Fibroblast of skin of right quadriceps (primary cell): Measurements from ENCODE around the gene RSPH10B2.
"Not testable (repeated sequence)": the region's sequence is repeated elsewhere in the genome, so short reads cannot be mapped to it uniquely, and the experiment has no call there.

ENCODE experiments used
- DNase-seq: peaks from one replicate; pipeline ENCODE4 v3.0.0-alpha.2; 2013

The RSPH10B2 gene

DNA sequence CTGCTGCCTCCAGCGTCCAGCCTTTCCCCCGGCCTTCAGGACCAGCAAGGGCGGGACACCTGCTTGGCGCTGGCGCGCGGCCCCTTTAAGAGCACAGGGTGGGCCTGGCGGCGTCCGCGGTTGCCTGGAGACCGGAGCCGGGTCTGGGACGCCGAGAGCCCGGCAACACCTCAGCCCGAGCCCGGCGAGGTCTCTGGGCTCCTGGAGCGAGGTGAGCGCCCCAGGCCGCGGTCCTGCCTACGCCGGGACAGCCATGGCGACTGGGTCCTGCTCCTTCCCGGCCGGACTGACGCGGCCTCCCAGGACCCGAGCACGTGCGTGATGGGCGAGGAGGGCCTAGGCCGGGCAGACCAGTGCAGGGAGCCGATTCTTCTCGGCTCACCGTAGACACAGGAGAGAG is at the start of gene RSPH10B2:
TSS of gene RSPH10B2 (plus strand) at position 140 of the 400 bp plus-strand sequence. CDS start 3,575 bp downstream, outside the sequence.
- not testable (repeated sequence) for DNase-seq

DNA sequence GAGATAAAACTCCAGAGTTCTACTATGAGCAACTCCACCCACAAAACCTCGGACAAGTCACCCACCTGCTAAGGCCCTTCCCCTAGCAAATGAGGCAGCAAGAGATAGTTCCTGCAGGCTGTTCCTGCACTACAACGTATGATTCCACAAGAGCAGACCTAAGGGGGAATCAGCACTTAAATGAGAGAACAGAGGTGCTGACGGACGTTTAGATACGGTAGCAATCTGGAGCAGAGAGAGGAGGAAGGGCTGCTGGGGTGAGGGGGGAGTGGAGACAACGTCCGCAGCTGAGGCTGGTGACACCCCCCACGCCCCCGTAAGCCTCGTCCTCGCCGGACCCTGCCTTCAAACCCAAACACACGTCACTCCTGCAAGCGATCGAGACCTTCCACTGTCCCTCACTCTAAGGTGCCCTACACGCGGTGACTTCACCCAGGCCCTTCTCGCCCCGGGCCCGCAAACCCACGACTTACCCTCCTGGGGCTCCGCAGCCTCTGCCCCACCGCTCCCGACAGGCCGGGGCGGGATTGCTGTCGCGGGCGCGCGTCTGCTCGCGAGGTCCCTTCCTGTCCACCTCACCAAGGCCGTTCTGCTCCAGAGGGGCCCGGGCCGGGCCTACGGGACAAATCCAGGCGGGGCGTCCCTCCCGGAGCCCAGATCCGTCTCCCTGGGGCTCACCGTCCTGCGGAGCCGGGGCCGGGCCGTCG is 47.8 kb upstream of the RSPH10B2 start:
- DNase-seq: peak; percentile 13

DNA sequence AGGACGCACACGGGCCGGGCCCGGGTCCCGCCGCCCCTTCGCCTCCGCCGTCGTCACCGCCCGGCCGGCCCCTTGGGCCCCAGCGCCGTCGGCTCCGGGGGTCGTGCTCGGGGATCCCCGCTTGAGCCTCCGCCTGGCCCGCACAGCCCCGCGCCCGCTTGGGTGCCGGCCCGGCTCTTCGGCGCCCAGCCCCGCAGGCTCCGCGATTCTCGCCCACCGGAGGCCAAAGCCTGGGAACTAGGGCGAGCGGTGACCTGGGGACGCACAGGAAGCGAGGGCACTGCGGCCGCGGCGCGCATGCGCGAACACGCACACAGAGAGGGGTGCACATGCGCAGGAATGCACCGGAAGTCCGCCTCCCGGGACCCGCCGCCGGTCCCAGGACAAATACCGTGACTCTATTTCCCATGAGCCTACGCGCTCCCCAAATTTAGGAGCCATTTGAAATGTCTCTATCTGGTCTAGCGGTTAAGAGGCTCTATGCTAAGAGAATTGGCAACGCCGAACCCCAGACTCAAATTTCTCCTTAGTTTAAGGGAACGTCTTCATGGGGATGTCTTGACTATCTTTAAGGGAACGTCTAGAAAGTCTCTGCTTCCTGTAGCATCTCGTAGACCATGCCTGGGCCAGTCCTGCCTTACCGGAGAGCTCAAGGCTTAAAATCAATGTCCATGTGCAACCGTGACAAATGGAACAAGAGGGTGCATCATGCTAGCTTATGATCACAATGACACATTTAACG is 47.1 kb upstream of the RSPH10B2 start, which contains the start of gene ZNF12:
TSS of gene ZNF12 (minus strand) at position 282 of the 742 bp plus-strand sequence. CDS start 1,774 bp downstream, outside the sequence.
- peak; percentile 93 for DNase-seq

DNA sequence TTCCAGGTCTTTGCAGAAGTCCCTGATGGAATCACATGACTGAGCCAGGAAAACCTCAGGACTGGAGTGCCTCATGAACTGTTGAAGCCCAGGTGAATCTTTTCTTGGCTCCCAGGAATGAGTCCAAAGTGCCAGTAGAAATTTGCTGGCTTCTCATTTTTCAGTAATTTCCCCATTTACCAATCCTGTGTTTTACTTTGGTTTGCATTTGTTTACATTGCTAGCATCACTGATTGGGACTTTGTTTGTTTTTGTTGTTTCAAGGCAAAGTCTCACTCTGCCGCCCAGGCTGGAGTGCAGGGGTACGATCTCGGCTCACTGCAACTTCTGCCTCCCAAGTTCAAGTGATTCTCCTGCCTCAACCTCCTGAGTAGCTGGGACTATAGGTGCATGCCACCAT is 45.6 kb upstream of the RSPH10B2 start:
- no peak for DNase-seq

DNA sequence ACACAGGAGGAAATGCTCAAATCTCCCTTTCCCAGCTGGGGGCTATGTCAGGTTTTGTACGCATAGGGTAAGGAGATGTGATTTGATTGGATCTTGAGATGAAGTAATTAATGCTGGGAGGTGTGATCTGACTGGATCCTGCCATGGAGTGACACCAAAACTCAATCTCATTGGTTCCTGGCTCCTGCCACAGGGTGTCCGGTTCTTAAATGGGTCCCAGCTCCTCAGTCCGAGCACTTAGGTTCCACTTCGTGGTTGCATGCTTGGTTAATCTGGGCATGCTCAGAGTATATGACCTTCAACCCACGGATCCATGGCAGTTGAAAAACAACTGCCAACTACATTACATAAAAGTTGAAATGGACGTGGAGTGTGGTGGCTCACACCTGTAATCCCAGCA is 44.1 kb upstream of the RSPH10B2 start:
- no peak for DNase-seq

DNA sequence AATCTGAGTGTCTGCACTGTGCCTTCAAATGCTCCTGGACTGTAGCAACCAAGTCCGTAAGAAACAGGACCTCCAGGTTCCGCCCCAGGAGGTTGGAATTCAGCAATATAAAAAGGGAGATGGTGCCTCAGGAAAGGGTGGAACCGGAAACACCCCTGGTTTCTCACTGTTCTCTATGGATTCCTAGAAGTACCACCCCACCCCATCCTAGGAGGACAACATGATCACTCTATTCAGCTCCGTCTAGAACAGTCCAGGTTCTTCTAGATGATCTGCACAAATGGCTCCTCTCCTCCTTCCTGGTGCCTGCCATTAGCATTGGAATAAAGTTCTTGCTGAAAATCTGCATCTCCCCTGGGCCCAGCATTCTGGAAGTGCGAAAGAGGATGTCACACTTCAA is 39.5 kb upstream of the RSPH10B2 start:
- DNase-seq: no peak

DNA sequence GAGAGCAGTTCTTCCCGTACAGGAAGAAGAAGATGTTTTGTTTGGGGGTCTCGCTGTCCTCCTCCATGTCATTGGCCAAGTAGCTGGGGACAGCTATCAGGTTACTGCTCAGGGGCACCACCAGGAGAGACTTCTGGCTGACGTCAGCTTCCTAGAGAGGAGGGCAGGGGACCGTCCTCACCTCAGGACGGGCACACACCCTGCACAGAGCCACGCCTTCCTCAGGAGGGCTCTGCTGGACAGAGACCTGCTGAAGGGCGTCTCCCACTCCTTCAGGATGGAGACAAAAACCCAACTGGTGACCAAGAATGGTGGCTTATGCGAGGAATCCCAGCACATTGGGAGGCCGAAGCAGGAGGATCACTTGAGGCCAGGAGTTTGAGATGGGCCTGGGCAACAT is 38.0 kb upstream of the RSPH10B2 start:
- DNase-seq: not testable (repeated sequence)

DNA sequence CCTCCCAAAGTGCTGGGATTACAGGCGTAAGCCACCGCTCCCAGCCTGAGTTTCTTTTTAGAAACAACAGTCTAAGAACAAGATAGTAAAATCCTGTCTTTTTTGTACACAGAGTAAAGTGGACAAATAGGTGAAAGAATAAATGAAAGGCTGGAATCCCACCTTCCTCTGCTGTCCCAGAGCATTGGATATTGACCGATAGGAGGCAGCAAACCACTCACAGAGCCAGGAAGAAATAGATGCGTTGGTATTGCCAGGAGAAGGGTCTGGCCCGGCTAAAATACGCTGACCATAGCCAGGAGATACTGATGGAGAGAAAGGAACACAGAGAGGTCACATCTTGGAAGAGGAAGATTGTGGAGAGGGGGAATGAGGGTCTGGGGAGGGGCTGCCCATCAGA is 35.8 kb upstream of the RSPH10B2 start:
- DNase-seq: no peak

DNA sequence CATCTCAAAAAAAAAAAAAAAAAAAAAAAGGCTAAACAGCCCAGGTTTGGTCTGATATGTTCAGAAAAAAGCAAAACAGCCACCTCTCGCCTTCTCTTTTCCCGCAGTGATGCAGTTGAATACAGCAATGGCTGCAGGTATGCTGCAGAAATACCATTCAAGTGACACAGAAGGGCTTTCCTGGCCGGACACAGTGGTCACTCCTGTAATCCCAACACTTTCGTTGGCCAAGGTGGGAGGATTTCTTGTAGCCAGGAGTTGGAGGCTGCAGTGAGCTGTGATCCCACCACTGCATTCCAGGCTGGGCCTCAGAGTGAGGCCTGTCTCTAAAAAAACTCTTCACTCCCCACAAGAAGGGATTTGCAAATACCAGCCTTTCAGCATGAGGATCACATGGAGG is 29.6 kb upstream of the RSPH10B2 start:
- not testable (repeated sequence) for DNase-seq

DNA sequence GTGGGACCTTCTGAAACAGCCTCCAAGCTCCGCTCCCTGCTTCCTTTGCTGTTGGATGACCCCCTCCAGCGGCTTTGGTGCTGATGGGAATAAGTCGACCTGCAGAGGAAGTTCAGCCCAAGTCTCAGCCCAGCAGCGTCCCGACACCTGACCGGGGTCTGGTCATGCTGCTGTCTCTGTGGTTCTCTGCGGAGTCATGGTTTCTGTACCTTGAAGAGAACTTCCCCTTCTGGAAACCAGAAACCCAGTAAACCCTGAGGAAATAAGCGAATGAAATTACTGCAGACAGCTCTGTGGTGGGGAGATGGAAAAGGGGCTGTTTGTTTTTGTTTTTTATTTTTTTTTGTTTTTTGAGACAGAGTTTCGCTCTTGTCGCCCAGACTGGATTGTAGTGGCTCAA is 28.9 kb upstream of the RSPH10B2 start:
- DNase-seq: no peak

DNA sequence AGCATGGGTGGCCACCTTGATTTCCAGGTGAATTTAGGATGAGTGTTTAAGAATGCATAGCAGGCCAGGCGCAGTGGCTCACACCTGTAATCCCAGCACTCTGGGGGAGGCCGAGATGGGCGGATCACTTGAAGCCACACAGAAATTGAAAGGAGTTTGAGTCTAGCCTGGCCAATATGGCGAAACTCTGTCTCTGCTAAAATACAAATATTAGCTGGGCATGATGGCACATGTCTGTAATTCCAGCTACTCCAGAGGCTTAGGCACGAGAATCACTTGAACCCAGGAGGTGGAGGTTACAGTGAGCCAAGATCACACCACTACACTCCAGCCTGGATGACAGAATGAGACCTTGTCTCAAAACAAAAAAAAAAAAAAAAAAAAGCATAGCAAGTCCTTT is 27.6 kb upstream of the RSPH10B2 start:
- not testable (repeated sequence) for DNase-seq

DNA sequence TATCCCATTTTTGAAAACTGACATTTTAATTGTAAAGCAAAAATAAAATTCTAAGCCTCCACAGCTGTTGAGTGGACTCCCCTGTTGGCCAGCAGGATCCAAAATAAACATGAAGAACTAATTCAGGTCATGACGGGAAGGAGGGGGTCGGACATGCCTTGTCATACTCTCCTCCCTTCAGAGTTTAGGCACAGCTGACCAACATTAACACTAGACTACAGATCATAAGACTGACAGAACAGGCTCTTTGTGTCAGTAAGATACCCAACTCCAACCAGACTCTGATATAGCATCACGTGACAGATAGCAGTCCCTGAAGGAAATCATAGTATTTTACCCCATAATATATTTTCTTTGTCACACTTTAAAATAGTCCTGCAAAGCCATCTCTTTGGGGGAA is 26.2 kb upstream of the RSPH10B2 start:
- DNase-seq: no peak

DNA sequence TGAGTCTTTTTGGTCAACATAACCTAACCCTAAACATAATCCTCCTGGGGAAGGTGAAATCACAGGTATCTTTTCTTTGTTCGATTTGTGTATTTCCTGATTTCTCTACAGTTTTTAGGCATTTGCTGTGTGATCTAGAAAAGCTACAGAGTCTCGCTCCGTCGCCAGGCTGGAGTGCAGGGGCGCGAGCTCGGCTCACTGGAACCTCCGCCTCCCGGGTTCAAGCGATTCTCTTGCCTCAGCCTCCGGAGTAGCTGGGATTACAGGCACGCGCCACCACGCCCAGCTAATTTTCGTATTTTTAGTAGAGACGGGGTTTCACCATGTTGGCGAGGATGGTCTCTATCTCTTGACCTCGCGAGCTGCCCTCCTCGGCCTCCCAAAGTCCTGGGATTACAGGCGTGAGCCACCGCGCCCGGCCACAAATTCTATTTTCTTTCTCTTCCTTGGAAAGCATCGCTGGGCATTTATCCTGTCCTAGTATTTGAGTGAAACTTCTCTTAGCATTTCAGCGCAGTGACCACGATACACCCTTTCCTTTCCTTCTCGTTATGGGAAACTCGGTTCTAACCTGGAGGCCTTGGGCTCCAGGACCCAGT is 24.9 kb upstream of the RSPH10B2 start:
- not testable (repeated sequence) for DNase-seq

DNA sequence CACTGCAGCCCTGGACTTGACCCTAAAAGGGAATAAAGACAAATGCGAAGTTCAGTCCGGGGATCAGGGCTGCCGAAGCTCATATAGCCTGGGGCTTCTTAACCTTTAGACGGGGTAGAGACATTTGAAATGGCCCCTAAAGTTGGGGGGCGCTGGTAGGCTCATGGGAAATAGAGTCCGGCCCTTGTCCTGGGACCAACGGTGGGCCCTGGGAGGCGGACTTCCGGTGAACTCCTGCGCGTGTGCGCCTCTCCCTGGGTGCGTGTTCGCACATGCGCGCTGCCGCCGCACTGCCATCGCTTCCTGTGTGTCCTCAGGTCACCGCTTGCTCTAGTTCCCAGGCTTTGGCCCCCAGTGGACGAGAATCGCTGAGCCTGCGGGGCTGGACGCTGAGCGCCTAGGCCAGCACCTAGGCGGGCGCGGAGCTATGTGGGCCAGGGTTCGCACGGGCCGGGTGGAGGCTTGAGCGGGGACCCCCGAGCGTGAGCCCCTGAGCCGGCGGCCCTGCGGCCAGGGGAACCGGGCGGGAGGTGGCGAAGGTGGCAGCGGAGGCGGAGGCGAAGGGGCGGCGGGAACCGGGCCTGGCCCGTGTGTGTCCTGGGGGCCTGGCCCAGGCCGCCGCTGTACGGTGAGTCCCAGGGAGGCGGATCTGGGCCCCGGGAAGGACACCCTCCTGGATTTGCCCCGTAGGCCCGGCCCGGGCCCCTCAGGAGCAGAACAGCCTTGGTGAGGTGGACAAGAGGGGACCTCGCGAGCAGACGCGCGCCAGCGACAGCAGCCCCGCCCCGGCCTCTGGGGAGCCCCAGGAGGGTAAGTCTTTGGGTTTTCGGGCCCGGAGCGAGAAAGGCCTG is 24.2 kb upstream of the RSPH10B2 start:
- peak; percentile 90 for DNase-seq

DNA sequence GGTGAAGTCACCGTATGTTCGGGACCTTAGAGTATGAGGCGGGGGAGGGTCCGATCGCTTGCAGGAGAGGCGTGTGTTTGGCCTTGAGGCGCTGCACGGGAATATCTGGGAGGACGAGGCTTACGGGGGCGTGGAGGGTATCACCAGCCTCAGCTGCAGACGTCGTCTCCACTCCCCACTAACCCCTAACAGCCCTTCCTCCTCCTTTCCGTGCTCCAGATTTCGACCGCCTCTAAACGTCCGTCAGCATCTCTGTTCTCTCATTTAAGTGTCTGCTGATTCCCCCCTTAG is 23.6 kb upstream of the RSPH10B2 start:
- DNase-seq: no peak

DNA sequence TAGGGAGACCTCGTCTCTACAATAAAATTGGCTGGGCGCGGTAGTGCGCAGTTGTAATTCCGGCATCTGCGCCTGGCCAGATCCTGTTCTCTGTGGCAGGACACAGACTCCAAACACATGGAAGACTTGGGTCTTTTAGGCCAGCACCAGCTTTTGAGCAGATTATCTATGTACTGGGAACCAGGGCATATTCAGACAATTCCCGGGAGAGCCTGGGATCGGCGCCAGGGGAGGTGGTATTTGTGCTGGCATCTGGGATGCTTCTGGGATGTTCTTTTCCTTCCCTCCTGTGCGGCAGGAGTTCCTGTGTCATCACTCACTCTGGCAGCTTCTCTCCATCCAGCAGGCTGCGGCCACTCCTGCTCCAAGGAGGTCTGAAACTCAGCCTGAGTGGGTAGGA is 15.5 kb upstream of the RSPH10B2 start:
- DNase-seq: not testable (repeated sequence)

DNA sequence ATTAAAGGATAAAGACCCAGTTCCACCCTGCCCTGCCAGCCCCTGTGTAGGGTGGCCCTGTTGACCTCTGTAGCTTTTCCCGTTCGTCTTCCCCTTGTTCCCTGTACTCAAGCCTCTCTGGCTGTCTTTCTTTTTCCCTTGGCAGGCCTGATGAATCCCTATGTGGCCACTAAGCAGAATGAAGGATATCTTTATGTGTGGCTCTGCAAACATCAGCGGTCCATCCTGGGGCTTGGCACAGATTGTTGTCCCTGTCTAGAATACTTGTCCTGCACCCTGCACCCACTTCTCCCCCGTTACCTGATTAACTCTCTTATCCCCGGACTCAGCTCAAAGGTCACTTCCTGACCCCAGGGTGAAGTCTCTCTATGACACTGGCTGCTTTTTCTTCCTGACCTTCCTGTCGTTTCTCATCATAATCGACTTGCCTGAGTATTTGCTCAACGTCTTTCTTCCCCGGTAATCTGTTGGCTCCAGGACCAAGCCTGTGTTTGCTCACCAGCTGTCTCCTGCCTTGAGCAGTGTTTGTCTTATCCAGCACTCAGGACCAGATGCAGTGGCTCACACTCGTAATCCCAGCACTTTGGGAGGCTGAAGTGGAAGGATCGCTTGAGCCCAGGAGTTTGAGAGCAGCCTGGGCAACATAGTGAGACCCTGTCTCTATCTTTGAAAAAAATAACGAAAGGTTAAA is 9.3 kb upstream of the RSPH10B2 start:
- DNase-seq: not testable (repeated sequence)

DNA sequence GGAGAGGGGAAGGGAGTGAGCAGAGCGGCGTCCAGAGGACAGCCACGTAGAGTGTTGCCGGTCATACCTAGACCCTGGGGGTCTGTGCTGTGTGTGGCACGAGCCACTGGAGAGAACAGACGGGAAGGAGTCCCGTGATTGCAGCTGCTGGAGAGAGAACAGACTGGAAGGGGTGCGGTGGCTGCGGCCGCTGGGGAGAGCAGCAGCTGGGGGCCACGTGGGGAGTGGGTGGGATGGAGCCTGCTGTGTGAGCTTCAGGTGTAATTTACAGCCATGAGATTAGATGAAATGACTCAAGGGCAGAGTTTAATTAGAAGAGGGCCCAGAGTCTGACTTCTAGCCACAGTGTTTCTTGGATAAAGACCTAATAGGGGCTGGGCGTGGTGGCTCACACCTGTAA is 4.6 kb upstream of the RSPH10B2 start:
- DNase-seq: not testable (repeated sequence)

DNA sequence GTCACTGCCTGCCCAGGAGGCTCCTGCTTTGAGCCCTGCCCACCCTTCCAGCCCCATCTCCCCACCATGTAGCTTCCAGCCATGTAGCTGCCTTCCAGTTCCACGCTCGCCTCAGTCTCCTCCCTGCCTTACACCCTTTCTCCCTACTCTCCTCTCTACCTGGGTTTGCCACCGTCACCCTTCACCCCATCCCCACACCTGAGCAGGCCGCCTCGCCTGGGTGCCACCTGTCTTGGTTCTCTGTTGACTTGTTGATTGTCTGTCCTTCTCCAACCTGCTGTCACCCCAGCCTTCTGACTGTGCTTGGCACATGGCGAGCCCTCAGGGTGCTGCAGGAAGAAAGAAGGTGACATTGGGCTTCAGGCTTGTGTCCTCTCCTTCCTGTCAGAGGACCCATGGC is 3.7 kb upstream of the RSPH10B2 start:
- not testable (repeated sequence) for DNase-seq

DNA sequence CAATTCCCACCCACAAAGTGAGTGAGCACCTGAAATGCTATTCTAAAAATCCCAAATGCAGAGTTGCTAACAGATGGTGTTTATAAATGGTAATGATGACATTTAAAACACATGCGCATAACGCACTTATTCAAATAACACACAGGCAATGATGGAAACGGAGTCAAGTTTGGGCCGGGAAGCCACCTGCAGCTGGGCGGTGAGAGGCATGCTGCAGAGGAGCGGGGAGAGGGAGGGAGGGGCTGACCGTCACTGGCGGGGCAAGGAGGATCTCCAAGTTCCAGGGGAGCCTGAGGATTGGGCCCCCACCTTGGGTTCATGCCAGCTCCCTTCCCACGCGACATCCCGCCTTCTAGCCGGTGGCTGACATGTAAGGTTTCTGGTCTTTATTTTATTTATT is 7.3 kb downstream of the RSPH10B2 start:
- not testable (repeated sequence) for DNase-seq

DNA sequence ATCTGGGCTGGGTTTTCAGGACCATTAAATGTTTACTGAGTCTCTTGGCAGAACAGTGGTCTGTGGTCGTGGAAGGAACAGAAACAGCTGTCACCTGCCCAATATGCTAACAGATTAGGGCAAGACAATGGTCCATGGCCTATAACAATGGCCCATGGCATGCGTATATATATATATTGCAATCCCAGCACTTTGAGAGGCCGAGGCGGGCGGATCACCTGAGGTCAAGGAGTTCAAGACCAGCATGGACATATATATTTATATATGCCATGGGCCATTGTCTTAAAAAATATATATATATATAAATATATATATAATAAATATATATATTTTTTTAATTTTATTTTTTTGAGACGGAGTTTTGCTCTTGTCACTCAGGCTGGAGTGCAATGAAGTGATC is 27.7 kb downstream of the RSPH10B2 start:
- not testable (repeated sequence) for DNase-seq

DNA sequence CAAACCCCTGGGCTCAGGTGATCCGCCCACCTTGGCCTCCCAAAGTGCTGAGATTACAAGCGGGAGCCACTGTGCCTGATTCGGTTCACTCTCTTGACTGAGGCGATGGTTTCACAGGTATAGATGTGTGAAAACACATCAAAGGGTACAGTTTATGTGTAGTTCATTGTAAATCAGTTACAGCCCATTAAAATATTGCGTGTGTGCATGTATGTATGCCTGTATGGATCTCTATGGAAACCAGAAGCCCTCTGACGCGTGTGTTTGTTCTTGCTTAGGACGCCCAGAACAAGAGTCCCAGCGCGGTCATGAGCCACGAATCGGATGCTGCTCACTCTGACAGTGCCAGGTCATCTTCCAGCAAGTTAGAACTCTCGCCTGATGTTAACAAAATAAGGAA is 35.5 kb downstream of the RSPH10B2 start:
- DNase-seq: not testable (repeated sequence)
